Suprapubic skin (tissue), 4 donors: ENCODE measurements around the gene AKR1C3. TPM values are rescaled to one million over a fixed set of nuclear protein-coding genes. Genes with fewer than 3 reads are reported as not detected.
A peak's percentile ranks its signal among the peaks of the same experiment; 100 is the strongest.
"Not testable (repeated sequence)": the region's sequence is repeated elsewhere in the genome, so short reads cannot be mapped to it uniquely, and the experiment has no call there.

Experiments used
- DNase-seq, 2 donors: peaks; one replicate each; pipeline ENCODE4 v3.0.0-alpha.2; 2019; ENCODE audit warnings: low spot score in 2 of 2
- H3K27ac ChIP-seq: fragments of 200-600 bp; sonication (generic); one replicate; pipeline ENCODE4 v1.5.1; 2019
- H3K27me3 ChIP-seq: fragments of 200-600 bp; sonication (generic); one replicate; pipeline ENCODE4 v1.5.1; 2019
- H3K36me3 ChIP-seq: fragments of 200-600 bp; sonication (generic); one replicate; pipeline ENCODE4 v1.5.1; 2019
- H3K4me1 ChIP-seq: fragments of 200-600 bp; sonication (generic); one replicate; pipeline ENCODE4 v1.5.1; 2019
- H3K4me3 ChIP-seq: fragments of 200-600 bp; sonication (generic); one replicate; pipeline ENCODE4 v1.5.1; 2019; ENCODE audit warnings: mild to moderate bottlenecking
- H3K9me3 ChIP-seq: fragments of 200-600 bp; sonication (generic); one replicate; pipeline ENCODE4 v1.5.1; 2019
- EP300 ChIP-seq: sonication (generic); formaldehyde crosslinking; IDR thresholded peaks from one replicate; pipeline ENCODE4 v1.6.1; 2017; ENCODE audit warnings: antibody characterized with exemption
- POLR2A ChIP-seq, 2 donors: fragments of 450-650 bp; IDR thresholded peaks; one replicate each; pipeline ENCODE4 v1.6.1; 2017; ENCODE audit warnings: antibody characterized with exemption in 2 of 2, mild to moderate bottlenecking in 2 of 2, moderate library complexity in 2 of 2
- POLR2AphosphoS5 ChIP-seq, 3 donors: sonication (generic); formaldehyde crosslinking; IDR thresholded peaks; one replicate each; pipeline ENCODE4 v1.6.1; 2017; ENCODE audit warnings: antibody characterized with exemption in 3 of 3
- WGBS: methylation state at CpG from one replicate; pipeline ENCODE4 v1.1.5; 2018; 5-methylcytosine and 5-hydroxymethylcytosine counted together
- total RNA-seq, 4 donors: library from RNA; depleted of rRNA; stranded (reverse); fragments of >200 nt; gene quantifications; one replicate each; pipeline ENCODE4 v1.1.0, GENCODE V29; 2016
- TF ChIP-seq, protein P1 (sequence below), 2 donors: fragments of 200-600 bp in 1 of 2; fragments of 450-650 bp in 1 of 2; sonication (generic) in 1 of 2; IDR thresholded peaks; one replicate each; pipeline ENCODE4 v1.5.1; 2016 to 2019; ENCODE audit warnings: antibody characterized with exemption in 2 of 2, mild to moderate bottlenecking in 1 of 2, moderate library complexity in 1 of 2

Gene AKR1C3
- 10 to 100 TPM; 13.4 to 43.0 (median 15.5) TPM for total RNA-seq

DNA sequence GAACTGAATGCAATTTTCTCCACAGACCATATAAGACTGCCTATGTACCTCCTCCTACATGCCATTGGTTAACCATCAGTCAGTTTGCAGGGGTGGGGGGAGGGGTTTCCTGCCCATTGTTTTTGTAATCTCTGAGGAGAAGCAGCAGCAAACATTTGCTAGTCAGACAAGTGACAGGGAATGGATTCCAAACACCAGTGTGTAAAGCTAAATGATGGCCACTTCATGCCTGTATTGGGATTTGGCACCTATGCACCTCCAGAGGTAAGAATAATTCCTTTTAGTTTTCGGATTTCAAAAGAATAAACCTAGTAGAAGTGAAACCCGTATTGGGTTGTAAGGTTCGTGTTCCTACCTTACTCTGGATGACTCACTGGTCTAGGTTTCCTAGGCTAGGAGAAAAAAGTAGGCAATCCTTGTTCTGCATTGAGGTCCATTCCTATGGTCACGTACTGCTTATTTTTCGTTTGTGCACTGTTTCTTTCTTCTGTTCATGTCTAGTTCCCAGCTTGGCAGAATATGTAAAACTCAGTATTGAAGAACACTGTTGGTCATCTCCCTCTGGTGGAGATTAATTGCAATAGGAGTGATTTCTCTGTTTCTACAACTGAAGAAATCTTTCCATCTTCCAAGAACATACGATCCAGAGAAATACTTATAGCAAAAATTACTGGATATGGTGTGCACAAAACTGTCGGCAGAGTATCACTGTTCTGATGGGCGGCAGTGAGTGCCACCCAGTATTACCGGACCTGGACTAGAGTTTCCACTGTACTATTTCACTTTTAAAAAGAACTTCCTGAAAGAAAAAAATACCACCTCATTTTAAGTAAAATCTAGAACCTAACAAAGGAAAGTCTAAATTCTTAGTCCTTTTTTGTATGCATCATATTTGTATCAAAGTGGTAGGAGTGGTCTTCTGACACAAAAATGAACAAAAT is at the start of gene AKR1C3:
Gene AKR1C3 (plus strand): TSS at position 150 of the 941 bp plus-strand sequence. CDS start 31 bp downstream, at position 181.
- no peak for DNase-seq
- peaks cover 15% of the 10 kb centered on the region for H3K36me3 ChIP-seq
- H3K9me3 ChIP-seq, result no peaks in the 10 kb centered on the region
- WGBS, result 24% methylated on average over 9 of the region's 9 CpGs
- H3K4me3 ChIP-seq, result peak within 1 kb of the TSS; percentile 54
- H3K27ac ChIP-seq, result peak within 1 kb of the TSS; percentile 68
- no peaks in the 10 kb centered on the region for H3K27me3 ChIP-seq
- peaks cover 7% of the 10 kb centered on the region for H3K4me1 ChIP-seq
- no peak for TF ChIP-seq POLR2A (IDR thresholded peaks at IDR 0.05)
- TF ChIP-seq, protein P1, sequence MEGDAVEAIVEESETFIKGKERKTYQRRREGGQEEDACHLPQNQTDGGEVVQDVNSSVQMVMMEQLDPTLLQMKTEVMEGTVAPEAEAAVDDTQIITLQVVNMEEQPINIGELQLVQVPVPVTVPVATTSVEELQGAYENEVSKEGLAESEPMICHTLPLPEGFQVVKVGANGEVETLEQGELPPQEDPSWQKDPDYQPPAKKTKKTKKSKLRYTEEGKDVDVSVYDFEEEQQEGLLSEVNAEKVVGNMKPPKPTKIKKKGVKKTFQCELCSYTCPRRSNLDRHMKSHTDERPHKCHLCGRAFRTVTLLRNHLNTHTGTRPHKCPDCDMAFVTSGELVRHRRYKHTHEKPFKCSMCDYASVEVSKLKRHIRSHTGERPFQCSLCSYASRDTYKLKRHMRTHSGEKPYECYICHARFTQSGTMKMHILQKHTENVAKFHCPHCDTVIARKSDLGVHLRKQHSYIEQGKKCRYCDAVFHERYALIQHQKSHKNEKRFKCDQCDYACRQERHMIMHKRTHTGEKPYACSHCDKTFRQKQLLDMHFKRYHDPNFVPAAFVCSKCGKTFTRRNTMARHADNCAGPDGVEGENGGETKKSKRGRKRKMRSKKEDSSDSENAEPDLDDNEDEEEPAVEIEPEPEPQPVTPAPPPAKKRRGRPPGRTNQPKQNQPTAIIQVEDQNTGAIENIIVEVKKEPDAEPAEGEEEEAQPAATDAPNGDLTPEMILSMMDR (IDR thresholded peaks at IDR 0.05), result peak; percentile 45 to 63

DNA sequence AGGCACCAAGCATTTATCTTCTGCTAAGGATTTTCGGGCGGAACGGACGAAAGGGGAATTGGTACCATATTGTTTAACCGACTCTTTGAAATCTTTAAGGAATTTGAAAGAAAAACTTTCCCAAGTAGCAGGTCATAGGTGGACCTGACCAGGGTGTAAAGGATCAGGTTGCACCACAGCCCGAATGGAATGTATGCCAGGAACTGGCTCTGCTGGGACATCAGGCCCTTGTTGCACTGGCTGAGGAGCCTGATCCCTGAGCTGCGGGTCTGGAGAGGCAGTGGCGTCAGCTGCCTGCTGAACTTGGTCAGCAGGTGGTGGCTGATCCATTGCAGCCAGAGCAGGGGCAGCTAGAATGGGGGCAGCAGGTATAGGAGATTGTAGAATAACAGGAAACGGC is 49.1 kb upstream of the AKR1C3 start:
- no peaks in the 10 kb centered on the region for H3K27me3 ChIP-seq
- no peak overlapping the region for H3K27ac ChIP-seq
- 95% methylated on average over 8 of the region's 9 CpGs for WGBS
- no peak for TF ChIP-seq POLR2A (IDR thresholded peaks at IDR 0.05)
- TF ChIP-seq, protein P1 (IDR thresholded peaks at IDR 0.05), result no peak
- no peak for TF ChIP-seq POLR2AphosphoS5 (IDR thresholded peaks at IDR 0.05)
- no peak for TF ChIP-seq EP300
- no peaks in the 10 kb centered on the region for H3K36me3 ChIP-seq
- no peaks in the 10 kb centered on the region for H3K9me3 ChIP-seq
- H3K4me3 ChIP-seq, result no peak overlapping the region
- peaks cover 31% of the 10 kb centered on the region for H3K4me1 ChIP-seq
- no peak for DNase-seq

DNA sequence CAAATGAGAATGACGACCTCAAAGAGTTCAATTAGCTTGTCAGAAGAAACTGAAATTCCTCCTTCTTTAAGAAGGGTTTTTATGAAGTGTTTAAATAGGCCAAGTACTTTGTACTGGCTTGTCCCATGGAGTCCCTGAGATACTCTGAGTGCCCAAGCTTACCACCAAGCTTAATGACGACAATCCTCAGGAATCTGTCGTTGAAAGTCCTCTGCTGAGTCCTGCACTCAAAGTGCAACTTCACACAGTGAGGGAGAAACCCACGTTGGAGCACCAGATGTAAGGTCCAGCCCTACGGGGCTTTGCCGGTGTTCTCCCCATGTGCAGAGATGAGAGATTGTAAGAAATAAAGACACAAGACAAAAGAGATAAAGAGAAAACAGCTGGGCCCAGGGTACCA is 47.8 kb upstream of the AKR1C3 start:
- WGBS, result 87% methylated on average over 6 of the region's 6 CpGs
- TF ChIP-seq, protein P1 (IDR thresholded peaks at IDR 0.05), result no peak
- TF ChIP-seq EP300, result no peak
- no peak for TF ChIP-seq POLR2AphosphoS5 (IDR thresholded peaks at IDR 0.05)
- TF ChIP-seq POLR2A (IDR thresholded peaks at IDR 0.05), result no peak

DNA sequence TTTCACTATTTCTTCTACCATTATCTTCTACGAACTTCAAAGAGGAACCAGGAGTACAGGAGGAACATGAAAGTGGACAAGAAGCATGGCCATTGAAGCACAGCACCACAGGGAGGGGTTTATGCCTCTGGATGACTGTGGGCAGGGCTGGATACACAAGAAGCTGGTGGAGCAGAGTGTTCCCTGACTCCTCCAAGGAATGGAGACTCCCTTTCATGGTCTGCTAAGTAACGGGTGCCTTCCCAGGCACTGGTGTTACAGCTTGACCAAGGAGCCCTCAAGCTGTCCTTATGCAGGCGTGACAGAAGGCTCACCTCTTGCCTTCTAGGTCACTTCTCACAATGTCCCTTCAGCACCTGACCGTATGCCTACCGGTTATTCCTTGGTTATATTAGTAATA is 47.2 kb upstream of the AKR1C3 start:
- H3K27me3 ChIP-seq, H3K36me3 ChIP-seq, DNase-seq, H3K4me3 ChIP-seq, H3K9me3 ChIP-seq, H3K27ac ChIP-seq: not testable (repeated sequence)
- peaks cover 19% of the 10 kb centered on the region for H3K4me1 ChIP-seq
- 97% methylated on average over 5 of the region's 5 CpGs for WGBS

More for the DNA sequence above, 47.8 kb upstream of the AKR1C3 start:
- no peaks in the 10 kb centered on the region for H3K36me3 ChIP-seq
- DNase-seq, result no peak
- peaks cover 26% of the 10 kb centered on the region for H3K4me1 ChIP-seq
- no peaks in the 10 kb centered on the region for H3K9me3 ChIP-seq
- no peak overlapping the region for H3K4me3 ChIP-seq
- H3K27me3 ChIP-seq, result no peaks in the 10 kb centered on the region
- H3K27ac ChIP-seq, result no peak overlapping the region

DNA sequence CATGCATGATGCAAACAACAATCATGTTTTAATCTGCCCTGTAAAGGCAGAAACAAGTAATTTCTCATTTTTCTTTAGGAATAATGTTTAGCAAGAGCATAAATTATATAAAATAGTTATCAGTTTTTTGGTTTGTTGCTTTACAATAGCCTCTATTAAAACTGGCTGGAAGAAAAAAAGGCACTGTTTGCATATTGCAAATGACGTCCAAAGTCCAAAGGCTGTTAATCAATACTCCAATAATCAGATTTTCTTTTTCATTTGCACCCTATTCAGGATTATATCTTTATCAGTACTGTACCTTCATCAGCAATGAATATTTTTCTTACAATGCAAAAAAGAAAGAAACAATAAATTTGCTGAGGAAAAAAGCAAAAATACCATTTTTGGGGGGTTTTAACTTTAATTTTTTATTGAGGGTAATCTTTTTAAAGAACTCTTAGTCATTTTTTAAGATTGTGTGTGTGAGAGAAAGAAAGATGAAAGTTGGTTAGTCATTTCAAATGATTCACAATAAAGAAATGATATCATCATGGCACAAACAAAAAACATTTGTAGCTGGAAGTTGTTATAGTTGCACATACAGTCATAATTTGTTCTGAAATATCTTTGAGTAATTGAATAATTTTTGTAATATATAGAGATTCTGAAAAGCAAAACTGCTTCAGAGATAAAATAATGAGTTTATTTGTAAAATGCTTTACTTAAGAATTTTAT is 46.1 kb upstream of the AKR1C3 start:
- H3K36me3 ChIP-seq, result no peaks in the 10 kb centered on the region
- no peak overlapping the region for H3K27ac ChIP-seq
- no peak overlapping the region for H3K4me3 ChIP-seq
- peaks cover 13% of the 10 kb centered on the region for H3K4me1 ChIP-seq
- no peak for DNase-seq
- H3K27me3 ChIP-seq, result no peaks in the 10 kb centered on the region
- no peaks in the 10 kb centered on the region for H3K9me3 ChIP-seq
- TF ChIP-seq POLR2AphosphoS5 (IDR thresholded peaks at IDR 0.05), result no peak
- TF ChIP-seq EP300, result no peak
- TF ChIP-seq, protein P1 (IDR thresholded peaks at IDR 0.05), result no peak
- TF ChIP-seq POLR2A (IDR thresholded peaks at IDR 0.05), result no peak
- 75% methylated on average over 1 of the region's 1 CpG for WGBS

DNA sequence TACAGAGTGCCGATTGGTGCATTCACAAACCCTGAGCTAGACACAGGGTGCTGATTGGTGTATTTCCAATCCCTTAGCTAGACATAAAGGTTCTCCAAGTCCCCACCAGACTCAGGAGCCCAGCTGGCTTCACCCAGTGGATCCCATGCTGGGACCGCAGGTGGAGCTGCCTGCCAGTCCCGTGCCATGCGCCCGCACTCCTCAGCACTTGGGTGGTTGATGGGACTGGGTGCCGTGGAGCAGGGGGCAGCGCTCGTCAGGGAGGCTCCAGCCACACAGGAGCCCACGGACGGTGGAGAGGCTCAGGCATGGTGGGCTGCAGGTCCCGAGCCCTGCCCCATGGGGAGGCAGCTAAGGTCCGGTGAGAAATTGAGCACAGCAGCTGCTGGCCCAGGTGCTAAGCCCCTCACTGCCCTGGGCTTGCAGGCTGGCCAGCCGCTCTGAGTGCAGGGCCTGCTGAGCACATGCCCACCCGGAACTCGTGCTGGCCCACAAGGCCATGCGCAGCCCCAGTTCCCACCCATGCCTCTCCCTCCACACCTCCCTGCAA is 41.2 kb upstream of the AKR1C3 start:
- not testable (repeated sequence) for H3K36me3 ChIP-seq, H3K4me3 ChIP-seq, H3K4me1 ChIP-seq, H3K27me3 ChIP-seq, H3K9me3 ChIP-seq, DNase-seq
- WGBS, result 95% methylated on average over 7 of the region's 16 CpGs
- peak overlapping the region; percentile 9 for H3K27ac ChIP-seq

DNA sequence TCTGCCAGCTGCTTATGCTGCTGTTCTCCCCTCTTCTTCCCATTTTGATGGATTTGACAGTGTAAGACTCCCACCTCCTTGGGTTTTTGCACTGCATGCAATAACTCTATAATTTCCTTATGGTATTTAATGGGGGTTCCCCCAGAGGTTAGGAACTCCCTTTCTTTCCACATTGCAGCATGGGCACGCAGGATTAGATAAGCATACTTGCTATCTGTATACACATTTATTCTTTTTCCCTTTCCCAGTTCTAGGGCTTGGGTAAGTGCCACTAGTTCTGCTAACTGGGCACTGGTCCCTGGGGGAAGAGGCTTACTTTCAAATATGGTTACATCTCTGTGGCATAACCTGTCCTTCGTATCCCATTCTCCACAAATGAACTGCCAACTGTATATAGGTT is 39.4 kb upstream of the AKR1C3 start:
- not testable (repeated sequence) for H3K36me3 ChIP-seq, H3K4me3 ChIP-seq, DNase-seq, H3K27ac ChIP-seq, H3K9me3 ChIP-seq, H3K4me1 ChIP-seq, H3K27me3 ChIP-seq
- WGBS, result 83% methylated on average over 2 of the region's 2 CpGs

DNA sequence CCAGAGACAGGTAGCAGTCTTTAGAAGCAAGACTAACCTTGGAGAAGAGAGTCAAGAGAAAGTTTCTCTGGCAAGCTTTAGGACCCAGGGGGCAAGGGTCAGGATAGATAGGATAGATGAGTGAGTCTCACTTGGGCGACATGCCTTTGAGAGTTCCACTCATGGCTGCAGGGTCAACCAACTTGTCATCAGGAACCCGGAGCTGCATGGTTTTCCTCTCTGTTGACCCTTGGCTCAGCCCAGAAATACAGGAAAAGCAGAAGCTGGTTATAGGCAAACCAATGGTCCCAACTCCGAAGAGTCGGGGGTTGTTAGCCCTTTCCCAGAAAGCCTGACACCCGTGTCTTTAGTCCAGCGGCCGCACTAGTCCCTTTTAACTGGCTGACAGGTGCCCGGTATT is 34.9 kb upstream of the AKR1C3 start:
- H3K4me1 ChIP-seq, H3K9me3 ChIP-seq, H3K27me3 ChIP-seq, H3K36me3 ChIP-seq, H3K27ac ChIP-seq, DNase-seq, H3K4me3 ChIP-seq: not testable (repeated sequence)
- 90% methylated on average over 8 of the region's 8 CpGs for WGBS
